Measurements from ENCODE around the gene USP10. TPM values are rescaled to one million over a fixed set of nuclear protein-coding genes. Genes with fewer than 3 reads are reported as not detected.
"Not testable (repeated sequence)": the region's sequence is repeated elsewhere in the genome, so short reads cannot be mapped to it uniquely, and the experiment has no call there.

USP10 gene
- total RNA-seq, 1 donor from 2014 or later = 70.6 TPM

GRCh38 chr16:84672276-84673202 is 27.3 kb upstream of the USP10 start:
- intact Hi-C loops (cut with DNase I) = loop anchor here (5.0 to 10.0 kb wide), 2 partner anchors 65 to 302 kb away; no protein-coding TSS in a partner anchor

GRCh38 chr16:84673203-84673535 is 26.6 kb upstream of the USP10 start:
- DNase-seq (no peak), ATAC-seq (ENCODE audit: poor library complexity) (no peak)
- intact Hi-C loops (cut with DNase I) = loop anchor here (5.0 to 10.0 kb wide), 2 partner anchors 64 to 302 kb away; no protein-coding TSS in a partner anchor

More at GRCh38 chr16:84672276-84673202, 27.3 kb upstream of the USP10 start:
- DNase-seq (peak; percentile 90), ATAC-seq (ENCODE audit: poor library complexity) (peak; percentile 89)

GRCh38 chr16:84673561-84673960 is 26.2 kb upstream of the USP10 start:
- ATAC-seq (ENCODE audit: poor library complexity) (no peak), DNase-seq (no peak)
- intact Hi-C loops (cut with DNase I) = loop anchor here (5.0 to 10.0 kb wide), 2 partner anchors 64 to 301 kb away; no protein-coding TSS in a partner anchor

DNA sequence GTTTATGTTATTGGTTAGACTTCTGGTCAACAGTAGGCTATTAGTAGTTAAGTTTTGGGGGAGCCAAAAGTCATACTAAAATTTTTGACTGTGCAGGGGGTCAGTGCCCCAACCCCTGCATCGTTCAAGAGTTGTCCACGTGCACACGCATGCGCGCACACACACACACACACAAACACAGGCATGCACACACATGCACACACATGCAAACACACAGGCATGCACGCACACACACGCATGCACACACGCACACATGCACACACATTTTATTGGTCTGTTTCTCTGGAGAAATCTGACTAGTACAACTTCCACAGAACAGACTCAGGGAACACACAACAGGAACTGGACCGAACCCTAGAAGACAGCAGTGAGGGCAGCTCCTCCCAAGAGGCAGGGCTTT is 24.4 kb upstream of the USP10 start:
- intact Hi-C loops (cut with DNase I) = loop anchor here (10.0 kb wide), 1 partner anchor 299 kb away; no protein-coding TSS in a partner anchor
- DNase-seq (no peak), ATAC-seq (ENCODE audit: poor library complexity) (no peak)

GRCh38 chr16:84675884-84676283 is 23.9 kb upstream of the USP10 start:
- DNase-seq (no peak), ATAC-seq (ENCODE audit: poor library complexity) (no peak)
- intact Hi-C loops (cut with DNase I) = loop anchor here (10.0 kb wide), 1 partner anchor 299 kb away; no protein-coding TSS in a partner anchor

GRCh38 chr16:84677017-84677803 is 22.6 kb upstream of the USP10 start:
- intact Hi-C loops (cut with DNase I) = loop anchor here (10.0 kb wide), 1 partner anchor 298 kb away; no protein-coding TSS in a partner anchor
- no peak for DNase-seq
- ATAC-seq (ENCODE audit: poor library complexity) = no peak

DNA sequence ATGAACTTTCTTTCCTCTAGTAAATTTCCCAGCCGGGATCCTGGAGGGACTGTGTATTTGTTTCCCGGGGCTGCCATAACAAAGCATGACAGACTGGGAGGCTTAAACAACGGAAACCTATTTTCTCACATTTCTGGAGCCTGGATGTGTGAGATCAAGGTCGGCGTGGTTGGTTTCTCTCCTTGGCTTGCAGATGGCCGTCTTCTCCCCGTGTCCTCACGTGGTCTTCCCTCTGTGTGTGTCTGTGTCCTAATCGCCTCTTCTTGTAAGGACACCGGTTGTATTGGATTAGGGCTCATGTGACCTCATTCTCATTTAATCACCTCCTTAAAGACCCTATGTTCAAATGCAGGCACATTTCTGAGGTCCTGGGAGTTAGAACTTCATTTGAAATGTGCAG is 22.0 kb upstream of the USP10 start:
- no peak for DNase-seq
- intact Hi-C loops (cut with DNase I) = loop anchor here (10.0 kb wide), 1 partner anchor 297 kb away; no protein-coding TSS in a partner anchor
- no peak for ATAC-seq (ENCODE audit: poor library complexity)

DNA sequence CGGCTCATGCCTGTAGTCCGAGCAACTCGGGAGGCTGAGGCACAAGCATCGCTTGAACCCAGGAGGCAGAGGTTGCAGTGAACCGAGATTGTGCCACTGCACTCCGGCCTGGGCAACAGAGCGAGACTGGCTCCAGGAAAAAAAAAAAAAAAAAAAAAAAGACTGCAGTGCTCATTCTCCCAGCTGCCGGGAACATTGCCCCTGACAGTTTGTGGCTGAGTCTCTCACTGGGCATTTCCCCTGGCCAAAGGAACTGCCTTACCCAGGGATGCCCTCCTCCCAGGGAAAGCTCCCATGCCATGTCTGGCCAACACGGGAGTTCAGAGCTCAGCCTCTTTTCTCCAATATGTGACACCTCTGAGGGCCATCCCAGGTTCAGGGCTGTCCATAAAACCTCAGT is 21.3 kb upstream of the USP10 start:
- ATAC-seq (ENCODE audit: poor library complexity) = no peak
- intact Hi-C loops (cut with DNase I) = loop anchor here (10.0 kb wide), 1 partner anchor 296 kb away; no protein-coding TSS in a partner anchor
- DNase-seq = no peak

DNA sequence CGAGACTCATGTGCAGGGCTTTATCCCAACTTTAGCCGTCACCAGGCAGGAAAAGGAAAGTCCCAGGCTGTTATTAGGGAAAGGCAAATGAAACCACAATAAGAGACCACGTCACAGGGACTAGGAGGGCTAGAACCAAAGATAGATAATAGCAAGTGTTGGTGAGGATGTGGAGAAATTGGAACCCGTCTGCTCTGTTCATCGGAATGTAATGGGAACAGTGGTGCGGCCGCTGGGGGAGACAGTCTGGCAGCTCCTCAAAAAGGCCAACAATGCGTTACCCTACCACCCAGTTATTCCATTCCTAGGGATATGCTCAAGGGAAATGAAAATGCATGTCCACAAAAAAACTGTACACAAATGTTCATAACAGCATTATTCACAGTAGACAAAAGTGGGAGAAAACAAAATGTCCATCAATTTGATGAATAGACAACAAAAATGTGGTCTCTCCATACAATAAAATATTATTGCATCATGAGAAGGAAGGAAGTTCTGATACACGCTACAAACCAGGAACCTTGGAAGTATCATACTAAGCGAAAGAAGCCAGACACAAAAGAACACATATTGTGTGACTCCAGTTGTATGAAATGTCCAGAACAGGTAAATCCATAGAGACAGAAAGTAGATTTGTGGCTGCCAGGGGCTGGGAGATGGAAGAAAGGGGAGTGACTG is 19.5 kb upstream of the USP10 start:
- no peak for ATAC-seq (ENCODE audit: poor library complexity)
- DNase-seq = no peak
- intact Hi-C loops (cut with DNase I) = no loop called here

GRCh38 chr16:84680843-84681629 is 18.8 kb upstream of the USP10 start:
- intact Hi-C loops (cut with DNase I) = no loop called here
- ATAC-seq (ENCODE audit: poor library complexity) = no peak
- DNase-seq = no peak

GRCh38 chr16:84683691-84684591 is 15.9 kb upstream of the USP10 start:
- DNase-seq (no peak), ATAC-seq (ENCODE audit: poor library complexity) (no peak)
- intact Hi-C loops (cut with DNase I) = no loop called here

DNA sequence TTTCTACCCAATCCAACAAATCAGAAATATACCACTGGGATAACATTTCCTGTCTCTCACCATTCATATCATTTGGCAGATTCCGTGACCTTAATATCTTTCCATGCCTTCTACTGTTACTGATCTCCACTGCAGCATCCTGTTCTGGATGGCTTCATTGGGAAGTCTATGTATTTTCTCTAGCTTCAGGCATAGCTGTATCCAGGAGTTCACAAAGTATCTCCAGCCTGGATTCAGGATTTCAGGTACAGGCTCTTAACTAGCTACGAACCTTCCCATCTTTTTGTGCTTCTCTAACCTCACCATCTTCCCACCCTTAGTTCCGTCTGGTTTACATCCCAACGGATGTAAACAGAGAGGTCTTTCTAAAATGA is 15.2 kb upstream of the USP10 start:
- intact Hi-C loops (cut with DNase I) = no loop called here
- DNase-seq = no peak
- no peak for ATAC-seq (ENCODE audit: poor library complexity)

DNA sequence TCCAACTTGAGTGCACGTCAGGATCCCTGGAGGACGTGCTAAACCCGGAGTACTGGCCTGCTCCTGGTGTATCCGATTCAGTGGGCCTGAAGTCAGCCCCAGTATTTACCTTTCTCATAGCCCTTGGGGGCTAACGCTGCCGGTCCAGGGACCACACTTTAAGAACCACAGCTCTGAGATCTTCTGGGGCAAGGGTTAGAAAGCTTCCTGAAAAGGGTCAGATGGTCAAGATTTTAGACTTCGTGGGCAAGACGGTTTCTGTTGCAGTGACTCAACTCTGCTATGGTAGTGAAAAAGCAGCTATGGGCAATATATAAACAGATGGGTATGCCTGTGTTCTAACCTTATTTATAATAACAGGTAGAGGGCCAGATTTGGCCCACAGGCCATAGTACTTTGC is 14.6 kb upstream of the USP10 start:
- no peak for DNase-seq
- intact Hi-C loops (cut with DNase I) = no loop called here
- no peak for ATAC-seq (ENCODE audit: poor library complexity)

GRCh38 chr16:84686707-84687298 is 13.0 kb upstream of the USP10 start:
- intact Hi-C loops (cut with DNase I) = no loop called here
- DNase-seq (no peak), ATAC-seq (ENCODE audit: poor library complexity) (no peak)

DNA sequence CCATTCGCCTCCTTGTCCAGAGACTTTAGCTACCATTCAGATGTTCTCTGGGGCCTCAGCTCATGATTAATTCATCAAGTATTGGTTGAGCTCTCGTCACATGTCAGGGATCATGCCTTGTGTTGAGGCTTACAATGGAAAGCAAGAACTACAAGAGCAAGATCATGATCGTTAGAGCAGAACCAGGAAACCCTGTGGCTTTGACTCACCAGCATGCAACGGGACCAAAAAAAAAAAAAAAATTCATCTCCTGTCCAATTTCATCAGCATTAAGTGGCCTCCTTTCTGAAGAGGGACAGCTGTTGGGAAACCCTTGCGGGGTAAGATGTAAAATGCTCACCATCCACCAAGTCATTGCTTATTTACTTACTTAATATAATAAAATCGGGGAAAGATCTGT is 12.1 kb upstream of the USP10 start:
- no peak for DNase-seq
- ATAC-seq (ENCODE audit: poor library complexity) = no peak
- intact Hi-C loops (cut with DNase I) = no loop called here

- DNase-seq; intact Hi-C loops (cut with DNase I); ATAC-seq (ENCODE audit: poor library complexity): not testable (repeated sequence)
These were observed 11.6 kb upstream of the USP10 start for GRCh38 chr16:84688163-84688562.

DNA sequence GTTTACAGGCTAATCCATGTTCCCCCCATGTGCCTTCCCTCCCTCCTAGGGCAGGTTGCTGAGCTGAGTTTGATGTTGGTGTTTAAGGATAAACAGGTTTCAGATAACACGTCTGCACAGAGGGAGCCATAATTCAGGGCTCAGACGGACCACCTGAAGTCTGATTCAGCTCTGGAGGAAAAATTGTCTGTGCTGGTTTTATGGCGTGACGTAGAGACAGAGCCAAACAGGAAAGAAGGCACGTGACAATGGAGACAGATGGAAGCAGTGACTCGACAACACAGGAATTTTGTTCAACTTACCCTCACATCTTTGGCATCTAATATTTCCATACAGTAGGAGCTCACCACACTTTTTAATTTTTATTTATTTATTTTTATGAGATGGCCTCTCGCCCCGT is 10.7 kb upstream of the USP10 start:
- ATAC-seq (ENCODE audit: poor library complexity) = no peak
- intact Hi-C loops (cut with DNase I) = no loop called here
- no peak for DNase-seq

Data from Right ventricle myocardium superior (tissue), 1 donor.